ENCODE data around the gene MSH3. TPM values are rescaled to one million over a fixed set of nuclear protein-coding genes. Genes with fewer than 3 reads are reported as not detected.

Gene MSH3
- total and polyA plus RNA-seq, 8 donors, result 2.1 to 11.5 (median 8.8) TPM

DNA sequence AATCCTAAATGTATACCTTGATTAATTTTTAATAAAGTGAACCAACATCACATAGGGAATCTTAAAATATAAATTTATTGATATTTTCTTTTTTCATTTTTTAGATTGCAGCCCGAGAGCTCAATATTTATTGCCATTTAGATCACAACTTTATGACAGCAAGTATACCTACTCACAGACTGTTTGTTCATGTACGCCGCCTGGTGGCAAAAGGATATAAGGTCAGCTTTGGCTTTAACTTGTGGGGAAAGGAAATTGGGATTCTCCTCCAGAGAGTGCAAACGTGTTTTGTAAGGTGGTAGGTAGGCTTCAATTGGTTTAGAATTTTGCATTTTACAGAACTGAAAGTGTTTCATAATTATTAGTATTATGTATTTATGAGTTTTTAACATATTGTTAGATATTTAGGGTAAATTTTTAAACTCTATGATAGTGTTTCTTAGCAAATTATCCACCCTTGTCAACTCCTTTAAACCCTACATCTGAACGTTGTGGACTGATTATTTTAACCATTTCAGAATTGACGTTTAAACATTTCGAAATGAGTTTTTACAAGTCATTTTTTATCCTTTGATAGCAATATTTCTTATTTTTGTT is 17.8 kb downstream of the MSH3 start:
- H3K36me3 ChIP-seq, result peaks cover 0 to 15% (median 3%) of the 10 kb centered on the region in 3 donors
- intact Hi-C loops (cut with DNase I), result no loop called here
- peak; percentile 95 for FAIRE-seq

DNA sequence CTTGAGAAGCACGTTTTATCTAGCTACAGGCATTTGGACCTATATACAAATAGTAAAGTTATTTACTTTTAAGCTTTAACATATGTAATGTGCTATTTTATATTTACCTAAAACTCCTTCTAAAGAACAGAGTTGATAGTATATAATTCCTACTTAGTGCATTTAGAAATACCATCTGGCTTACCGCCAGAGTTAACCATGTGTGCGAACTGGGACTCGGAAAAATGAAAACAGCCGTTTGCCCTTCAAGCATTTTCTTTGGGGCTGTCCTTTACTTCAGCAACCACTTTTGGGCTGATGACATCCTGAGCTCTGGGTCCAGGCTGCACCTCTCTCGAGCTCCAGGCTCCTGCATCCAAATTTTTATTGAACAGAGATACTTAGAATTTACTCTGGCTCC is 22.3 kb downstream of the MSH3 start:
- no peak overlapping the region for H3K27ac ChIP-seq
- H3K27me3 ChIP-seq, result no peaks in the 10 kb centered on the region
- TF ChIP-seq, protein P1, sequence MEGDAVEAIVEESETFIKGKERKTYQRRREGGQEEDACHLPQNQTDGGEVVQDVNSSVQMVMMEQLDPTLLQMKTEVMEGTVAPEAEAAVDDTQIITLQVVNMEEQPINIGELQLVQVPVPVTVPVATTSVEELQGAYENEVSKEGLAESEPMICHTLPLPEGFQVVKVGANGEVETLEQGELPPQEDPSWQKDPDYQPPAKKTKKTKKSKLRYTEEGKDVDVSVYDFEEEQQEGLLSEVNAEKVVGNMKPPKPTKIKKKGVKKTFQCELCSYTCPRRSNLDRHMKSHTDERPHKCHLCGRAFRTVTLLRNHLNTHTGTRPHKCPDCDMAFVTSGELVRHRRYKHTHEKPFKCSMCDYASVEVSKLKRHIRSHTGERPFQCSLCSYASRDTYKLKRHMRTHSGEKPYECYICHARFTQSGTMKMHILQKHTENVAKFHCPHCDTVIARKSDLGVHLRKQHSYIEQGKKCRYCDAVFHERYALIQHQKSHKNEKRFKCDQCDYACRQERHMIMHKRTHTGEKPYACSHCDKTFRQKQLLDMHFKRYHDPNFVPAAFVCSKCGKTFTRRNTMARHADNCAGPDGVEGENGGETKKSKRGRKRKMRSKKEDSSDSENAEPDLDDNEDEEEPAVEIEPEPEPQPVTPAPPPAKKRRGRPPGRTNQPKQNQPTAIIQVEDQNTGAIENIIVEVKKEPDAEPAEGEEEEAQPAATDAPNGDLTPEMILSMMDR (IDR thresholded peaks at IDR 0.05), result no peak
- intact Hi-C loops (cut with DNase I), result no loop called here
- H3K36me3 ChIP-seq, result peaks cover 0 to 15% (median 3%) of the 10 kb centered on the region in 3 donors
- DNase-seq (no peak), ATAC-seq (no peak), FAIRE-seq (no peak)
- no peaks in the 10 kb centered on the region for H3K4me1 ChIP-seq
- H3K9me3 ChIP-seq, result no peaks in the 10 kb centered on the region
- 81% methylated on average over 6 of the region's 6 CpGs for WGBS, 2 donors
- no peak overlapping the region for H3K4me3 ChIP-seq

More for the DNA sequence above, 17.8 kb downstream of the MSH3 start:
- DNase-seq (peak; percentile 47 to 78 (median 68)), ATAC-seq (peak; percentile 87 to 95 (median 93))
- no peaks in the 10 kb centered on the region for H3K27me3 ChIP-seq
- H3K4me3 ChIP-seq, result no peak overlapping the region
- H3K4me1 ChIP-seq, result no peaks in the 10 kb centered on the region
- H3K27ac ChIP-seq, result no peak overlapping the region
- WGBS, 2 donors, result 10 to 12% methylated on average over 7 of the region's 7 CpGs
- H3K9me3 ChIP-seq, result no peaks in the 10 kb centered on the region
- TF ChIP-seq, protein P1 (IDR thresholded peaks at IDR 0.05), result peak; percentile 49 to 72 (median 68)

DNA sequence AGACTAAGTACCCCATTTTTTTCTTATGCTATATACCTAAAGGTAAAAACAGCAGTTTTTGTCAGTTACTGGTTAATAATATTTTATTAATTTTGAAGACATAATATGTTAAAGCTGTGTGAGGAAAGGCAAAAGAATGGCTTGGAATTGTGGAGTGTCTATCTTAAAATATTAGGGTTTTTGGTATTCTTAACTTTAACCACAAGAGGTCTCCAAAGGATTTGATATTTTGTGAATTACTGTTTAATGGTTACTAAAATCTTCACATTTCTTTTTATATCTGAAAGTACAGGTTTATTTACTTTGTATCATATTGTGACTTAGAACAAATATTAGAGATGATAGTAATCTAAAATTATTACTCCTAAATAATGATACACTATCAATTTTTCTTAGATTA is 32.3 kb downstream of the MSH3 start:
- Histone ChIP-seq H3K27me3 (no peaks in the 10 kb centered on the region), H3K36me3 (no peaks in the 10 kb centered on the region), H3K27ac (no peak overlapping the region), H3K4me3 (no peak overlapping the region), H3K9me3 (no peaks in the 10 kb centered on the region), H3K4me1 (no peaks in the 10 kb centered on the region)
- FAIRE-seq (peak; percentile 93), ATAC-seq (peak in 1 of 4 donors; percentile 30), DNase-seq (no peak)
- TF ChIP-seq, protein P1 (IDR thresholded peaks at IDR 0.05), result peak in 1 of 4 donors; percentile 13
- intact Hi-C loops (cut with DNase I), result no loop called here

GRCh38 chr5:80688648-80689420 is 34.4 kb downstream of the MSH3 start:
- intact Hi-C loops (cut with DNase I), result no loop called here
- Histone ChIP-seq H3K27me3 (no peaks in the 10 kb centered on the region), H3K27ac (no peak overlapping the region), H3K9me3 (no peaks in the 10 kb centered on the region), H3K36me3 (no peaks in the 10 kb centered on the region), H3K4me1 (no peaks in the 10 kb centered on the region), H3K4me3 (no peak overlapping the region)
- DNase-seq, result no peak
- TF ChIP-seq, protein P1 (IDR thresholded peaks at IDR 0.05), result no peak
- 77 to 82% methylated on average over 4 of the region's 4 CpGs for WGBS, 2 donors
- no peak for ATAC-seq
- no peak for FAIRE-seq

DNA sequence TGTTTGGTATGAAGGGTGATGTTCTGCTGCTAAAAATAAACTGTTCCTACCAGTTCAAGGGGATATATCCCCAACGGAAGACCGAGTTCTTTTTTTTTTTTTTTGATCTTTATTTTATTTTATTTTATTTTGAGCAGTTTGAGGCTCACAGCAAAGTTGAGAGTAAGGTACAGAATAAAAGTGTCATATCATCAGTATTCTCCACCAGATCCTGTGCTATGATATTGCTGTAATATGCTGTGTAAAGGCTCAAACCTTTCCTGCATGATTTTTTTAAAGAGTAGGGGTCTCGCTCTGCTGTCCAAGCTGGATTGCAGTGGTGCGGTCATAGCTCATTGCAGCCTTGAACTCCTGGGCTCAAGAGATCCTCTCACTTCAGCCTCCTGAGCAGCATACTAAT is 35.2 kb downstream of the MSH3 start:
- Histone ChIP-seq H3K4me1 (no peaks in the 10 kb centered on the region), H3K4me3 (no peak overlapping the region), H3K27ac (no peak overlapping the region), H3K36me3 (no peaks in the 10 kb centered on the region), H3K27me3 (no peaks in the 10 kb centered on the region), H3K9me3 (no peaks in the 10 kb centered on the region)
- WGBS, 2 donors, result 83 to 93% methylated on average over 4 of the region's 4 CpGs
- intact Hi-C loops (cut with DNase I), result no loop called here
- TF ChIP-seq, protein P1 (IDR thresholded peaks at IDR 0.05), result no peak
- FAIRE-seq (no peak), ATAC-seq (no peak), DNase-seq (no peak)
